Testis (tissue), 3 donors: ENCODE measurements around the gene C19orf73. TPM values are rescaled to one million over a fixed set of nuclear protein-coding genes. Genes with fewer than 3 reads are reported as not detected.

ENCODE experiments used
- DNase-seq: peaks from one replicate; pipeline ENCODE4 v3.0.0-alpha.2; 2019
- H3K27ac ChIP-seq, 2 donors: fragments of 200-600 bp; sonication (generic); one replicate each; pipeline ENCODE4 v1.5.1; 2019
- H3K27me3 ChIP-seq: fragments of 200-600 bp; sonication (generic); one replicate; pipeline ENCODE4 v1.5.1; 2019
- H3K36me3 ChIP-seq: fragments of 200-600 bp; sonication (generic); one replicate; pipeline ENCODE4 v1.5.1; 2017; ENCODE audit warnings: low read depth; ENCODE audit errors: missing control alignments
- H3K4me1 ChIP-seq: fragments of 200-600 bp; sonication (generic); one replicate; pipeline ENCODE4 v1.5.1; 2019
- H3K4me3 ChIP-seq, 2 donors: fragments of 200-600 bp; sonication (generic); one replicate each; pipeline ENCODE4 v1.5.1; 2017 to 2019
- H3K9me3 ChIP-seq: fragments of 200-600 bp; sonication (generic); one replicate; pipeline ENCODE4 v1.5.1; 2017
- CTCF ChIP-seq, 3 experiments: fragments of 450-650 bp in 2 of 3; fragments of 200-600 bp in 1 of 3; sonication (generic) in 1 of 3; IDR thresholded peaks; one replicate each; pipeline ENCODE4 v1.5.1; 2016 to 2019; ENCODE audit warnings: antibody characterized with exemption in 3 of 3, mild to moderate bottlenecking in 2 of 3, moderate library complexity in 1 of 3
- POLR2A ChIP-seq: fragments of 450-650 bp; IDR thresholded peaks from one replicate; pipeline ENCODE4 v1.6.1; 2017; ENCODE audit warnings: antibody characterized with exemption, mild to moderate bottlenecking, moderate library complexity
- WGBS, 2 donors: methylation state at CpG; one replicate each; pipeline ENCODE4 v1.1.5; 2018; 5-methylcytosine and 5-hydroxymethylcytosine counted together
- intact Hi-C: fragments of 100-400 bp; cut with DNase I; formaldehyde crosslinking; loops from one replicate; pipeline ENCODE4 v1.15.1; 2023; ENCODE audit warnings: low total_unique reads
- polyA plus RNA-seq: library from polyadenylated mRNA; stranded (reverse); fragments of 350-450 nt; fragmentation: Illumina TruSeq; extraction: RNeasy Lipid Tissue Mini Kit (QIAGEN cat#74804); gene quantifications from one replicate; pipeline ENCODE4 v1.2.3, GENCODE V29; 2014; ENCODE audit warnings: low read depth, low replicate concordance; ENCODE audit not compliant: insufficient read depth
- total RNA-seq, 2 donors: library from RNA; depleted of rRNA; stranded (reverse); fragments of >200 nt; gene quantifications; one replicate each; pipeline ENCODE4 v1.2.3, GENCODE V29; 2016

Gene C19orf73
- total and polyA plus RNA-seq, 3 donors from 2014 or later, result 1.5 to 8.5 (median 4.0) TPM

GRCh38 chr19:49119411-49120324, 725 bp upstream of the C19orf73 start, which contains the start of gene PPFIA3:
Gene PPFIA3, plus strand, starts transcription at chr19:49119544. Its CDS starts 8,330 bp downstream, at chr19:49127874.
- DNase-seq, result peak; percentile 77
- H3K27me3 ChIP-seq, result no peaks in the 10 kb centered on the region
- H3K9me3 ChIP-seq, result no peaks in the 10 kb centered on the region
- intact Hi-C loops, result no loop called here
- peaks cover 22% of the 10 kb centered on the region for H3K4me1 ChIP-seq
- H3K27ac ChIP-seq, result peak within 1 kb of the TSS; percentile 69 to 94
- no peak for TF ChIP-seq CTCF (IDR thresholded peaks at IDR 0.05)
- peak within 1 kb of the TSS; percentile 50 to 56 for H3K4me3 ChIP-seq
- no peaks in the 10 kb centered on the region for H3K36me3 ChIP-seq
- 1% methylated on average over 33 to 54 of the region's 90 CpGs for WGBS, 2 donors

DNA sequence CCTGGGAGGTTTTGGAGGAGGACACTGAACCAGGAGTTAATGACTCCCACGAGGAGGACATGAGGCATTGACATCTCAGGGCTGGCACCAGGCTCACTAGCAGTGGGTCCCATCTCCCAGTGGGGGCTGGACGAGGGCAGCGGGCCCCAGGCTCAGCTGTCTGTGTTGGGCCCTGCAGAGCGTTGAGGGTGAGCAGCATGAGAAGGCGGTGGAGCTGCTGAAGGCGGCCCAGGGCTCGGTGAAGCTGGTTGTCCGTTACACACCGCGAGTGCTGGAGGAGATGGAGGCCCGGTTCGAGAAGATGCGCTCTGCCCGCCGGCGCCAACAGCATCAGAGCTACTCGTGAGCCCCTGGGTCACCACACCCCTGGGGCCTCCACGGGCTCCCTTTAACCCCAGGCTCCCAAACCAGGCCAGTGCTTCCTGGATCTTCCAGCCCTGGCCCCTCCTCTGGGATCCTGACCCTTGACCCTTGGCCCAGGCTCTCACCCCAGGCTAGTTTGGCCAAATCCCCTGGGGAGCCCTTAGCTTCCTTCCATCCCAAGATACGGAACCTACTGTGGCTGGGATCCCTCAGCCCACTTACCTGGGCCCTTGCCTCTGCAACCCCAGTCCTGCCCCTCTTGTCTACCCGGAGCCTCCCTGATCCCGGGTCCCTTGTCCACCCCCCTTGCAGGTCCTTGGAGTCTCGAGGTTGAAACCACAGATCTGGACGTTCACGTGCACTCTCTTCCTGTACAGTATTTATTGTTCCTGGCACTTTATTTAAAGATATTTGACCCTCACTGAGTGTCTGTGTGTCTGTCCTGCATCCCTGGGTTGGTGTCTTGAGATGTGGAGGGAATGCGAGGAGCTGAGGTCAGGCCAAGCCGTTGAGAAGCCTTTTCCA, 1.0 kb downstream of the C19orf73 start:
- DNase-seq, result no peak
- intact Hi-C loops, result no loop called here
- no peaks in the 10 kb centered on the region for H3K27me3 ChIP-seq
- H3K9me3 ChIP-seq, result no peaks in the 10 kb centered on the region
- peak overlapping the region; percentile 50 to 56 for H3K4me3 ChIP-seq
- no peak for TF ChIP-seq CTCF (IDR thresholded peaks at IDR 0.05)
- TF ChIP-seq POLR2A, result no peak
- 38 to 58% methylated on average over 20 to 26 of the region's 26 CpGs for WGBS, 2 donors
- peak overlapping the region; percentile 69 to 94 for H3K27ac ChIP-seq
- no peaks in the 10 kb centered on the region for H3K36me3 ChIP-seq
- peaks cover 26% of the 10 kb centered on the region for H3K4me1 ChIP-seq

DNA sequence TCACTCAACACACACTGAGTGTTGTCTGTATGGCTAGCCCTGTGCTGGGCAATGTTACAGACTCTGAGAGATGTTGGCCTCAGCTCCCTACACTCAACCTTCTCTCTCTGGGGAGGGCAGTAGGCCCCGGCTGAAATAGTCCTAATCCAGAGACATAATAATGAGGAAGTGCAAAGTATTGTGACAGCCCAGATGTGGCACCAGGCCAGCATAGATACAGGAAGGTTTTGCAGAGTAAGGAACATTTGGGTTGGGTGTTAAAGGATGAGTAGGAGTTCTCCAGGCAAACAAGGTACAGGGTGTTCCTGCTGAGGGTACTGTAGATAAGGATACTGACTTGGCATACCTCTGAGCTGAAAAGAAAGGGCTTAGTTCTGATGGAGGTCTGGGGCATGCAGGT, 2.4 kb downstream of the C19orf73 start:
- DNase-seq, result no peak
- no peak for TF ChIP-seq CTCF (IDR thresholded peaks at IDR 0.05)
- TF ChIP-seq POLR2A, result no peak
- no peaks in the 10 kb centered on the region for H3K27me3 ChIP-seq
- no peak overlapping the region for H3K4me3 ChIP-seq
- no peaks in the 10 kb centered on the region for H3K9me3 ChIP-seq
- H3K4me1 ChIP-seq, result peaks cover 26% of the 10 kb centered on the region
- no peaks in the 10 kb centered on the region for H3K36me3 ChIP-seq
- intact Hi-C loops, result no loop called here
- no peak overlapping the region for H3K27ac ChIP-seq
- 56 to 65% methylated on average over 1 of the region's 1 CpG for WGBS, 2 donors

- TF ChIP-seq CTCF (IDR thresholded peaks at IDR 0.05) (no peak), POLR2A (no peak)
- Histone ChIP-seq H3K27ac (peak overlapping the region; percentile 81 to 85), H3K4me1 (peaks cover 28% of the 10 kb centered on the region), H3K36me3 (no peaks in the 10 kb centered on the region), H3K9me3 (no peaks in the 10 kb centered on the region), H3K27me3 (no peaks in the 10 kb centered on the region), H3K4me3 (peak overlapping the region; percentile 83 to 90)
- intact Hi-C loops, result no loop called here
- DNase-seq, result peak; percentile 72
- WGBS, 2 donors, result 13 to 16% methylated on average over 34 to 36 of the region's 68 CpGs
Observed at GRCh38 chr19:49114630-49115363, 4.1 kb downstream of the C19orf73 start.
